HEK293 (cell line): ENCODE measurements around the gene AGRN.
A peak's percentile ranks its signal among the peaks of the same experiment; 100 is the strongest.

Experiments
- CTCF ChIA-PET: fragments of 350-600 bp; formaldehyde crosslinking; extraction: SDS; loops from one replicate; lab custom pipeline; 2021; ENCODE audit warnings: antibody characterized with exemption; lab: Yijun Ruan, JAX
- POLR2A ChIA-PET: fragments of 300-600 bp; formaldehyde crosslinking; extraction: SDS; loops from one replicate; lab custom pipeline; 2020; ENCODE audit warnings: antibody characterized with exemption, inconsistent platforms; lab: Yijun Ruan, JAX
- H3K27ac ChIP-seq: fragments of 200-500 bp; sonication (Bioruptor generic); 2 replicates; pipeline ENCODE4 v1.5.1; 2014; ENCODE audit warnings: low read depth, low read length, control low read depth, inconsistent platforms; ENCODE audit errors: extremely low read depth
- H3K36me3 ChIP-seq, 2 experiments: fragments of 200-500 bp in 1 of 2; sonication (Bioruptor generic) in 1 of 2; 1 replicate in 1 of 2; 2 replicates in 1 of 2; pipeline ENCODE4 v1.5.1; 2014 to 2017; ENCODE audit warnings: inconsistent platforms in 2 of 2, low read length in 2 of 2; ENCODE audit not compliant: control insufficient read depth in 2 of 2, insufficient read depth in 1 of 2
- H3K4me1 ChIP-seq: fragments of 200-500 bp; sonication (Bioruptor generic); 2 replicates; pipeline ENCODE4 v1.5.1; 2014; ENCODE audit warnings: mild to moderate bottlenecking, low read length, inconsistent platforms; ENCODE audit not compliant: control insufficient read depth, insufficient read depth
- H3K4me3 ChIP-seq: 2 replicates; pipeline ENCODE4 v1.5.1; 2011; ENCODE audit warnings: low read depth, mild to moderate bottlenecking, control low read depth, low read length, moderate library complexity
- H3K9me3 ChIP-seq: fragments of 200-500 bp; sonication (Bioruptor generic); 2 replicates; pipeline ENCODE4 v1.5.1; 2014; ENCODE audit warnings: low read depth, low read length, inconsistent platforms; ENCODE audit not compliant: control insufficient read depth, insufficient read depth
- GLIS1 ChIP-seq: fragments of 450-650 bp; formaldehyde crosslinking; IDR thresholded peaks from 2 replicates; pipeline ENCODE4 v1.5.1; 2016; ENCODE audit warnings: missing biosample characterization, missing genetic modification characterization
- GLIS2 ChIP-seq: fragments of 450-650 bp; formaldehyde crosslinking; IDR thresholded peaks from 2 replicates; pipeline ENCODE4 v1.5.1; 2016; ENCODE audit warnings: missing biosample characterization, missing genetic modification characterization
- KLF16 ChIP-seq: fragments of 450-650 bp; formaldehyde crosslinking; IDR thresholded peaks from 2 replicates; pipeline ENCODE4 v1.5.1; 2017; ENCODE audit warnings: missing biosample characterization, missing genetic modification characterization
- KLF7 ChIP-seq: fragments of 450-650 bp; formaldehyde crosslinking; IDR thresholded peaks from 2 replicates; pipeline ENCODE4 v1.5.1; 2016; ENCODE audit warnings: missing biosample characterization, missing genetic modification characterization, borderline replicate concordance
- SCRT2 ChIP-seq: fragments of 450-650 bp; formaldehyde crosslinking; IDR thresholded peaks from 2 replicates; pipeline ENCODE4 v1.5.1; 2016; ENCODE audit warnings: missing biosample characterization, missing genetic modification characterization
- SP2 ChIP-seq: fragments of 450-650 bp; formaldehyde crosslinking; IDR thresholded peaks from 2 replicates; pipeline ENCODE4 v1.5.1; 2016; ENCODE audit warnings: missing biosample characterization, missing genetic modification characterization
- YY2 ChIP-seq: fragments of 450-650 bp; formaldehyde crosslinking; IDR thresholded peaks from 2 replicates; pipeline ENCODE4 v1.5.1; 2016; ENCODE audit warnings: missing biosample characterization, missing genetic modification characterization
- ZBTB10 ChIP-seq: fragments of 450-650 bp; formaldehyde crosslinking; IDR thresholded peaks from 2 replicates; pipeline ENCODE4 v1.5.1; 2016; ENCODE audit warnings: missing biosample characterization, missing genetic modification characterization
- ZNF112 ChIP-seq: fragments of 450-650 bp; formaldehyde crosslinking; IDR thresholded peaks from 2 replicates; pipeline ENCODE4 v1.5.0; 2017; ENCODE audit warnings: missing biosample characterization, missing genetic modification characterization
- ZNF211 ChIP-seq: fragments of 450-650 bp; formaldehyde crosslinking; IDR thresholded peaks from 2 replicates; pipeline ENCODE4 v1.5.1; 2016; ENCODE audit warnings: low read depth, missing biosample characterization, missing genetic modification characterization
- ZNF274 ChIP-seq, 2 experiments: fragments of 200-500 bp in 1 of 2; fragments of 450-650 bp in 1 of 2; sonication (Bioruptor generic) in 1 of 2; formaldehyde crosslinking in 1 of 2; IDR thresholded peaks; 2 replicates each; pipeline versions ENCODE4 v1.5.1 to v1.6.1; 2014 to 2016; ENCODE audit warnings: borderline replicate concordance in 1 of 2, inconsistent platforms in 1 of 2, low read length in 1 of 2, missing biosample characterization in 1 of 2, missing genetic modification characterization in 1 of 2
- ZNF423 ChIP-seq: fragments of 450-650 bp; formaldehyde crosslinking; IDR thresholded peaks from 2 replicates; pipeline ENCODE4 v1.5.1; 2016; ENCODE audit warnings: missing biosample characterization, missing genetic modification characterization
- ZNF707 ChIP-seq: fragments of 450-650 bp; formaldehyde crosslinking; IDR thresholded peaks from 2 replicates; pipeline ENCODE4 v1.5.1; 2016; ENCODE audit warnings: missing biosample characterization, missing genetic modification characterization
- TF ChIP-seq, protein P1 (sequence below): fragments of 450-650 bp; formaldehyde crosslinking; IDR thresholded peaks from 2 replicates; pipeline ENCODE4 v1.5.1; 2016; ENCODE audit warnings: missing biosample characterization, missing genetic modification characterization, borderline replicate concordance
- TF ChIP-seq, protein P2 (sequence below): fragments of 450-650 bp; formaldehyde crosslinking; IDR thresholded peaks from 2 replicates; pipeline ENCODE4 v1.5.1; 2017; ENCODE audit warnings: missing biosample characterization, missing genetic modification characterization
- TF ChIP-seq, protein P3 (sequence below): fragments of 450-650 bp; formaldehyde crosslinking; IDR thresholded peaks from 2 replicates; pipeline ENCODE4 v1.5.1; 2017; ENCODE audit warnings: missing biosample characterization, missing genetic modification characterization
- TF ChIP-seq, protein P4 (sequence below): fragments of 450-650 bp; formaldehyde crosslinking; IDR thresholded peaks from 2 replicates; pipeline ENCODE4 v1.5.1; 2016; ENCODE audit warnings: missing biosample characterization, missing genetic modification characterization

AGRN gene

GRCh38 chr1:997713-997992, 22.3 kb upstream of the AGRN start:
- 0 out of 2 replicates have a peak, but pooled peaks cover 3% of the 10 kb centered on the region for H3K4me1 ChIP-seq
- peak overlapping the region; percentile 97 for H3K27ac ChIP-seq
- peak overlapping the region; percentile 74 for H3K4me3 ChIP-seq
- ChIA-PET POLR2A (interaction anchor here (0.5 to 6.5 kb wide), 7 partner anchors 9 to 82 kb away, joined by 3 to 44 read pairs (median 5); partner anchors contain the start of genes AGRN and ISG15), CTCF (interaction anchor here (1.1 to 1.8 kb wide), 2 partner anchors 14 to 66 kb away, joined by 5 to 11 read pairs; no protein-coding TSS in a partner anchor)
- H3K9me3 ChIP-seq = no peaks in the 10 kb centered on the region
- H3K36me3 ChIP-seq = peaks cover 0 to 24% of the 10 kb centered on the region in 2 experiments; a peak in 2 of 3 replicates
- TF ChIP-seq GLIS1 (tag by site-specific recombination) (peak; percentile 90; the same call in 1 of the 2 replicates), ZNF112 (tag by site-specific recombination) (no peak), ZBTB10 (peak; percentile 98), ZNF423 (tag by site-specific recombination) (no peak), KLF7 (tag by site-specific recombination) (0 out of 2 replicates have a peak, but pooled peaks have one; percentile 7), ZNF707 (tag by site-specific recombination) (no peak), ZNF211 (tag by site-specific recombination) (no peak), GLIS2 (peak; percentile 98)
- TF ChIP-seq, protein P1, sequence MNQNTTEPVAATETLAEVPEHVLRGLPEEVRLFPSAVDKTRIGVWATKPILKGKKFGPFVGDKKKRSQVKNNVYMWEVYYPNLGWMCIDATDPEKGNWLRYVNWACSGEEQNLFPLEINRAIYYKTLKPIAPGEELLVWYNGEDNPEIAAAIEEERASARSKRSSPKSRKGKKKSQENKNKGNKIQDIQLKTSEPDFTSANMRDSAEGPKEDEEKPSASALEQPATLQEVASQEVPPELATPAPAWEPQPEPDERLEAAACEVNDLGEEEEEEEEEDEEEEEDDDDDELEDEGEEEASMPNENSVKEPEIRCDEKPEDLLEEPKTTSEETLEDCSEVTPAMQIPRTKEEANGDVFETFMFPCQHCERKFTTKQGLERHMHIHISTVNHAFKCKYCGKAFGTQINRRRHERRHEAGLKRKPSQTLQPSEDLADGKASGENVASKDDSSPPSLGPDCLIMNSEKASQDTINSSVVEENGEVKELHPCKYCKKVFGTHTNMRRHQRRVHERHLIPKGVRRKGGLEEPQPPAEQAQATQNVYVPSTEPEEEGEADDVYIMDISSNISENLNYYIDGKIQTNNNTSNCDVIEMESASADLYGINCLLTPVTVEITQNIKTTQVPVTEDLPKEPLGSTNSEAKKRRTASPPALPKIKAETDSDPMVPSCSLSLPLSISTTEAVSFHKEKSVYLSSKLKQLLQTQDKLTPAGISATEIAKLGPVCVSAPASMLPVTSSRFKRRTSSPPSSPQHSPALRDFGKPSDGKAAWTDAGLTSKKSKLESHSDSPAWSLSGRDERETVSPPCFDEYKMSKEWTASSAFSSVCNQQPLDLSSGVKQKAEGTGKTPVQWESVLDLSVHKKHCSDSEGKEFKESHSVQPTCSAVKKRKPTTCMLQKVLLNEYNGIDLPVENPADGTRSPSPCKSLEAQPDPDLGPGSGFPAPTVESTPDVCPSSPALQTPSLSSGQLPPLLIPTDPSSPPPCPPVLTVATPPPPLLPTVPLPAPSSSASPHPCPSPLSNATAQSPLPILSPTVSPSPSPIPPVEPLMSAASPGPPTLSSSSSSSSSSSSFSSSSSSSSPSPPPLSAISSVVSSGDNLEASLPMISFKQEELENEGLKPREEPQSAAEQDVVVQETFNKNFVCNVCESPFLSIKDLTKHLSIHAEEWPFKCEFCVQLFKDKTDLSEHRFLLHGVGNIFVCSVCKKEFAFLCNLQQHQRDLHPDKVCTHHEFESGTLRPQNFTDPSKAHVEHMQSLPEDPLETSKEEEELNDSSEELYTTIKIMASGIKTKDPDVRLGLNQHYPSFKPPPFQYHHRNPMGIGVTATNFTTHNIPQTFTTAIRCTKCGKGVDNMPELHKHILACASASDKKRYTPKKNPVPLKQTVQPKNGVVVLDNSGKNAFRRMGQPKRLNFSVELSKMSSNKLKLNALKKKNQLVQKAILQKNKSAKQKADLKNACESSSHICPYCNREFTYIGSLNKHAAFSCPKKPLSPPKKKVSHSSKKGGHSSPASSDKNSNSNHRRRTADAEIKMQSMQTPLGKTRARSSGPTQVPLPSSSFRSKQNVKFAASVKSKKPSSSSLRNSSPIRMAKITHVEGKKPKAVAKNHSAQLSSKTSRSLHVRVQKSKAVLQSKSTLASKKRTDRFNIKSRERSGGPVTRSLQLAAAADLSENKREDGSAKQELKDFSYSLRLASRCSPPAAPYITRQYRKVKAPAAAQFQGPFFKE (tag by site-specific recombination) = no peak
- TF ChIP-seq, protein P2, sequence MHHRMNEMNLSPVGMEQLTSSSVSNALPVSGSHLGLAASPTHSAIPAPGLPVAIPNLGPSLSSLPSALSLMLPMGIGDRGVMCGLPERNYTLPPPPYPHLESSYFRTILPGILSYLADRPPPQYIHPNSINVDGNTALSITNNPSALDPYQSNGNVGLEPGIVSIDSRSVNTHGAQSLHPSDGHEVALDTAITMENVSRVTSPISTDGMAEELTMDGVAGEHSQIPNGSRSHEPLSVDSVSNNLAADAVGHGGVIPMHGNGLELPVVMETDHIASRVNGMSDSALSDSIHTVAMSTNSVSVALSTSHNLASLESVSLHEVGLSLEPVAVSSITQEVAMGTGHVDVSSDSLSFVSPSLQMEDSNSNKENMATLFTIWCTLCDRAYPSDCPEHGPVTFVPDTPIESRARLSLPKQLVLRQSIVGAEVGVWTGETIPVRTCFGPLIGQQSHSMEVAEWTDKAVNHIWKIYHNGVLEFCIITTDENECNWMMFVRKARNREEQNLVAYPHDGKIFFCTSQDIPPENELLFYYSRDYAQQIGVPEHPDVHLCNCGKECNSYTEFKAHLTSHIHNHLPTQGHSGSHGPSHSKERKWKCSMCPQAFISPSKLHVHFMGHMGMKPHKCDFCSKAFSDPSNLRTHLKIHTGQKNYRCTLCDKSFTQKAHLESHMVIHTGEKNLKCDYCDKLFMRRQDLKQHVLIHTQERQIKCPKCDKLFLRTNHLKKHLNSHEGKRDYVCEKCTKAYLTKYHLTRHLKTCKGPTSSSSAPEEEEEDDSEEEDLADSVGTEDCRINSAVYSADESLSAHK (tag by site-specific recombination) = 0 out of 2 replicates have a peak, but pooled peaks have one; percentile 5

DNA sequence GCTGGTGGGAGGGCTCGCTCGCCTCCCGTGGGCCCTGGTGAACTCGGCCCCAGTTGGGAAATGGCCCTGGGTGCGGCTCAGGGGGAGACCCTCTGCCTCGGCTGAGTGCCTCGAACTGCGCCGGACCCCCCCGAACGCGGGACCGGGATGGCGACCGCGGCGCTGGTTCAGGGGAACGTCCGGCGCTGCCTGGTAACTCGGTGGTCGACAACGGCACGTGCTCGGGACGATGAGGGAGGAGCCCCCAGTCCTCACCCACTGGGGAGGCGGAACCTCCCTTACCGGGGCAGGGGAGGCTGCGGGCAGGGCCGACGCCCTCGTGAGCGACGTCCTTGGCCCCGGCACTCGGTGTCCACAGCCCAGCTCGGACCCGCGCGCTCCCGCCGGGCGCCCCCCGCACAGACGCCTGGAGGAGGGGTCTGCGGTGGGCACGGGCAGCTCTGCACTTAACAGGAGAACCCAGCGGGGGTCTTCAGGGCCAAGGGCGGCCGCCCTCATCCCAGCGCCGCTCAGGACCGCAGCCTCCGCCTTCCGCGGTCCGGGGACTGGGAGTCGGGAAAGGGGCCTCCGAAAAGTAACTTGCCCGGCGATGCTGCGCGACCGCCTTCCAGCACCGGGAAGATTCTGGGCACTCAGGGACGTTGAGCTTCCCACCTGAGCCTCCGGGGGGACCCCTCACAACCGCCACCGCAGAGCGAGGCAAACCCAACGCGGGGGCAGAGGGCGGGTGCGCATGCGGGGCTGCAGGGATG, 21.8 kb upstream of the AGRN start:
- H3K4me3 ChIP-seq = peak overlapping the region; percentile 74
- no peaks in the 10 kb centered on the region for H3K9me3 ChIP-seq
- peak overlapping the region; percentile 97 for H3K27ac ChIP-seq
- ChIA-PET CTCF (interaction anchor here (1.8 kb wide), 1 partner anchor 66 kb away, joined by 11 read pairs; no protein-coding TSS in a partner anchor), POLR2A (interaction anchor here (0.7 to 6.5 kb wide), 8 partner anchors 9 to 118 kb away, joined by 3 to 44 read pairs (median 5); partner anchors contain the start of genes AGRN, C1orf159 and ISG15)
- H3K4me1 ChIP-seq = 0 out of 2 replicates have a peak, but pooled peaks cover 3% of the 10 kb centered on the region
- peaks cover 0 to 26% of the 10 kb centered on the region in 2 experiments; a peak in 2 of 3 replicates for H3K36me3 ChIP-seq
- TF ChIP-seq KLF16 = 0 out of 2 replicates have a peak, but pooled peaks have one; percentile 43
- TF ChIP-seq SCRT2 (tag by site-specific recombination) = no peak
- TF ChIP-seq SP2 (tag by site-specific recombination) = peak; percentile 77
- TF ChIP-seq, protein P3, sequence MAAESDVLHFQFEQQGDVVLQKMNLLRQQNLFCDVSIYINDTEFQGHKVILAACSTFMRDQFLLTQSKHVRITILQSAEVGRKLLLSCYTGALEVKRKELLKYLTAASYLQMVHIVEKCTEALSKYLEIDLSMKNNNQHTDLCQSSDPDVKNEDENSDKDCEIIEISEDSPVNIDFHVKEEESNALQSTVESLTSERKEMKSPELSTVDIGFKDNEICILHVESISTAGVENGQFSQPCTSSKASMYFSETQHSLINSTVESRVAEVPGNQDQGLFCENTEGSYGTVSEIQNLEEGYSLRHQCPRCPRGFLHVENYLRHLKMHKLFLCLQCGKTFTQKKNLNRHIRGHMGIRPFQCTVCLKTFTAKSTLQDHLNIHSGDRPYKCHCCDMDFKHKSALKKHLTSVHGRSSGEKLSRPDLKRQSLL = no peak
- no peak for TF ChIP-seq ZNF274 (IDR thresholded peaks at IDR 0.05; ENCODE audit: low read length)
- TF ChIP-seq ZNF274 (tag by site-specific recombination; IDR thresholded peaks at IDR 0.05; ENCODE audit: borderline replicate concordance) = no peak
- no peak for TF ChIP-seq YY2
- TF ChIP-seq, protein P4, sequence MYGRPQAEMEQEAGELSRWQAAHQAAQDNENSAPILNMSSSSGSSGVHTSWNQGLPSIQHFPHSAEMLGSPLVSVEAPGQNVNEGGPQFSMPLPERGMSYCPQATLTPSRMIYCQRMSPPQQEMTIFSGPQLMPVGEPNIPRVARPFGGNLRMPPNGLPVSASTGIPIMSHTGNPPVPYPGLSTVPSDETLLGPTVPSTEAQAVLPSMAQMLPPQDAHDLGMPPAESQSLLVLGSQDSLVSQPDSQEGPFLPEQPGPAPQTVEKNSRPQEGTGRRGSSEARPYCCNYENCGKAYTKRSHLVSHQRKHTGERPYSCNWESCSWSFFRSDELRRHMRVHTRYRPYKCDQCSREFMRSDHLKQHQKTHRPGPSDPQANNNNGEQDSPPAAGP (tag by site-specific recombination) = peak; percentile 80
